NCI-H2227 (cell line): ENCODE data around the gene USP2.
A peak's percentile ranks its signal among the peaks of the same experiment; 100 is the strongest.

Experiments used
- DNase-seq: peaks from one replicate; lab custom pipeline; 2025; ENCODE audit not compliant: unreplicated experiment; lab: John Stamatoyannopoulos, UW

The USP2 gene

GRCh38 chr11:119366690-119367620 is 14.5 kb downstream of the USP2 start:
- no peak for DNase-seq

DNA sequence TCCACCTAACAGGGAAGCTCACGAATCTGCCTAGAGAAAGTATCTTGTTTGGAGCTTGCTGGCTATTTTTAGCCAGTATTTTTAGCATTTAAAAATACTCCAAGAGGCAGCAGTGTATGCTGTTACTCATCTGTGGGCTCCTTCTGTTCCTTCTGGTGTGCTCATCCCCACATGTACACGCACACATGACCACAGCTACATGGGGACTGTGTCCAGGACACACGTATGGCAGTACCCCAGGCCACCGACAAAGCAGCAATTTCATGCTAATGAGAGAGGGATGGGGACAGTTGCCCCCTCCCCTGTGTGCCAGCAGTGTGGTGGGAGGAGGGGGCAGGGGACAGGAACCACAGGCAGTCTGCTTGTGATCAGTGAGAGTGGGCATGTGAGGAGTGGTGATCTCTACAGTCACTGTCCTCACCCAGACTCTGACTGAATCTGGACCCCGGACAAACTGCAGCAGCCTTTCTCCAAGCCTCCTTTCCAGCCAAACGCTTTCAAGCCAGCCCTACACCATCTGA is 16.4 kb downstream of the USP2 start:
- DNase-seq = no peak

GRCh38 chr11:119363851-119364590 is 17.5 kb downstream of the USP2 start:
- peak; percentile 67 for DNase-seq

DNA sequence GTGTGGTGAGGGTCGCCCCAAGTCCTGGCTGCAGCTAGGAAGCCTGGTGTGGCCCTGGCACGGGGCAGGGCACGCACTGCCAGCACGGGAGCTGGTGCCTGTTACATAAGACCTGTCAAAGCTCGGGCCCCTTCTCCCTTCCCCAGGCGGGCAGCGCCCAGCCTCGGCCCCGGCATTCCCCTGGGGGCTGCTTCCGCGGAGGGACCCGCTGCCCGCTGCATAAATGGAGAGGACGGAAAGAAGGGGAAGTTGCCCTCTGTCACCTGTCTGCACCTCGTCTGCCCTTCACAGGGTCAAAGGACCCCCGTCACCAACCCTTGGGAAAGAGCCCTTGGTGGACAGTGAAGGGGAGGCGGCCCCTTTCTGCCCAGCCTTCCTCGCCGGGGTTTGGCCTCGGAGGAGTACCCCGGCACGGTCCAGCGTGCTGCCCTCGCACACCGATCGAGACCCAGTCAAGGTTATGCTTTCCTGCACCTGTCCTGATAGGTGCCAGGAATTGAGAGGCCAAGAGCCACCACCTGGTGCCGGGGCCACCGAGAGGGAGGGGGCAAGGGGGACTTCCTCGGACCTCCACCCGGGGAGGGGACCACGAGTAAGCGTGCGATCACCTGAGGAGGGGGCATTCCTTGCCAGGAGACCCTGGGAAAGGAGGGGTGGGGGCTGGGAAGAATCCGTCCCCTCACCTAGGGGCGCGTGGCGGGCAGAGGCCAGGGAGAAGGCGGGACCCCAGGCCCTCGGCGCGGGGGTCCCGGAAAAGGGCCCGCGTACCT is 18.2 kb downstream of the USP2 start:
- DNase-seq = no peak

DNA sequence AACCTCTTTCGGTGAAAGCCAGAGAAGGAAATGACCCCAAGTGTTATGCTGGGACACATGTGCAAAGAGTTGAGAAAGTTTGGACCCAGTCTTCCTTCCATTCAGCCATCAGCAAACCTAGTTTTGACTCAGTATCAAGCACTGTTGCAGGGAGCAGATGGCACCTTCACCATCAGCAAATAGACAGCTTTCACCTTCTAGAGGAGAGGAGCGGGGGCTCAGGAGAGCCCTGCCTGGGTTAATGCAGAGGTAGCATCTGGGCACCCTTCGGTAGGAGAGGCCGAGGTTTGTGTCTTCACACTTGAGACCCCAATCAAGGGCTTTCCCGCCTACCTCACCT is 18.8 kb downstream of the USP2 start:
- DNase-seq = no peak

- DNase-seq = no peak
Measured at GRCh38 chr11:119361941-119362725, 19.4 kb downstream of the USP2 start.

DNA sequence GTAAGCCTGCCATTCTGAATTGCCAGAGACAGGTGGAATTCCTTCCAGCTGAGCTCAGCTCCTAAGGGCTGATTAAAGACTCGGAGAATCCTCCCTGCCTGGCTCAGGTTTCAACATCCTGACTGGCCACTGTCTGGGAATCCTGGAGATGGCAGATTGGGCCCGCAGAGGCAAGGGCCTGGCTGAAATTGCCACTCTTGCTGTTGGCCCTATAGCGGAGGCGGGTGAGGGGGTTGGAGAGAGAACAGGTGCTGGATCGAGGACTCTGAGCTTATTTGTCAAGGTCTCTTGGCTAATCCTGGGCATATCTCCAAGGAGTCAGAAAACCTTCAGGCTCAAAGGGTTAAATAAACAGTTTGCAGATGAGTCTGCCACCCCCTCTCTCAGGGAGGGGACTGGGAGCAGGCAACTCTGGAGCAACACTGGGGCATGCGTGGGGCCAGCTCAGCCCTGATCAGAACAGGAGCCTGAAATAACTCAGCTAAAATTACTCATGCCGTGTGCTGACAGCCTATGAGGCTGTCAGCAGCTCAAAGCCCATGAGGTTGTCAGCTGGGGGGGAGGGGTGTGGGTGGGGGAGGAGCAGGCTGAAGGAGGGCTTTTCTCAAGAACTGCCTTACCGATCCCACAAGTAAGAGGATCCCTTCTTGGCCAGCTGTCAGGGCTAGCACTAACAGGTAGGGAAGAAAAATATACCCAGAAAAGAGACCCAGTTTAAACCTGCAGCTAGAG is 20.3 kb downstream of the USP2 start:
- peak; percentile 43 for DNase-seq

GRCh38 chr11:119359365-119360214 is 21.9 kb downstream of the USP2 start:
- no peak for DNase-seq

DNA sequence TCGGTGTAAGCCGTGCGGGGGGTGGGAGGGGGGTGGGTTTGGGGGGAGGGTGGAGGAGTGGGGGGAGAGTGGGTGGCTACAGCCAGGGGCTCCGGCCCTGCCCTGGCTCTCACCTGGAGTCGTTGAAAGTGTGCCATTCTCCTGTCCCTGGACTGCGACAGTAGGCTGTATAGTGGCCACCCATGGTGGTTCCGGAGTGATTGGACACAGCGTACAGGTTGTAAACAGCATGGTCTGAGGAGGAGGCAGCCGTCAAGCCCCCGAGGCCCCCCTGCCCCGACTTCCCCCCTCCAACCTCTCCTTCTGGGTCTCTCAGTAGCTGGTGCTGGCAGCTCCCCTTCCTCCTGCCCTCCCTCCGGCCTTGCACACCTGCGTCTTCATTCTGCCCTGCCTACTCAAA is 24.4 kb downstream of the USP2 start:
- no peak for DNase-seq

- DNase-seq = peak; percentile 58
Measured at GRCh38 chr11:119356349-119357031, 25.0 kb downstream of the USP2 start.

DNA sequence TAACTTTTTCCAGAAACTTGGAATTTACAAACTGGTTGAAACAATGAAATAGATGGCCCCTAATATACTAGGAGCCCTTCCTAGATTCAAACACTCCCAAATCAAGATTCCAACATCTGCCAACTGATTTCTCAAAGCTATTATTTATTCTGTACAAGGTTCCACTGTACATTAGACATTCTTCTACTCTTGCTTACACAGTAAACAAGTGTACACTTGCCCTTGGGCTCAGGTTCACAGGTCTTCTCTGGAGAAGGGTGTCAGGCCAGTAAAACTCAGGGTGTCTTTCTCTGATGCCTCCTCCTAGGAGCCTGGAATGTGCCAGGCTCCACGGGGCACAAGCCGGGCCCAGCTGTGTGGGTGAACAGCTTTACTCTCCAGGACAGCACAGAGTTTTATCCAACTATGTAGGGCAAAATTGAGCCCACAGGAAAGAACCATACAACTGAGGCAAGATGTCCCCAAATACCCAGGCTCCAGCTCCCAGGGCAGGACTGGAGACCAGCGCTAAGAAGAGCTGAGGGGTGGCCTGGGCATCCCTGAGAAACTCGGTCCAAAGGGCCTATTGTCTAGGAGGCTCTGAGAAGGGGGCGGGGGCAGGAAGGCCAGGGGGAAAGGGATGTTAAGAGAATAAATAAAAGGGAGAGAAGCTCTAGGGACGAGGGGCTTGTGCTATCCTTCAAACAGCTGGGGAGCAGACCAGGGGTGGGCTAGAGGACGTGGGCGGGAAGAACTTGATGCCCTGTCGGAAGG is 26.2 kb downstream of the USP2 start:
- no peak for DNase-seq

- DNase-seq = peak; percentile 52
Measured at GRCh38 chr11:119352857-119353260, 28.6 kb downstream of the USP2 start.

DNA sequence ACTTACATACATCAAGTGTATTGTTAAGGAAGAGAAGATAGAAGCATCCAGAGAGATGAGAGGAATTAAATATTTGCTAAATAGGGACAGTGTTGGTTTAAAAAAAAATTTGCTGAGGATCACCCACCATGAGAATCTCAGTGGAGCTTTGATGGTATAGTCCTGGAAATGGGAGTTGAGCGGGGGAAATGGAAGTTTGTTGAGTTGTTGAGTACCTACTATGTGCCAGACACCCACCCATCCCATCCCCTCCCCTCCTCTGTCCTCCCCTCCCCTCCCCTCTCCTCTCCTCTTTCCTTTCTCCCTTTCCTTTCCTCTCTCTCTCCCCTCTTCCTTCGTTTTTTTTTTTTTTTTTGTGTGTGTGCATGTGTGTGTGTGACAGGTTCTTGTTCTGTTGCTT is 30.3 kb downstream of the USP2 start:
- DNase-seq = no peak

GRCh38 chr11:119350302-119350701 is 31.2 kb downstream of the USP2 start:
- DNase-seq = no peak

- no peak for DNase-seq
Measured at GRCh38 chr11:119347940-119348605, 33.4 kb downstream of the USP2 start.

DNA sequence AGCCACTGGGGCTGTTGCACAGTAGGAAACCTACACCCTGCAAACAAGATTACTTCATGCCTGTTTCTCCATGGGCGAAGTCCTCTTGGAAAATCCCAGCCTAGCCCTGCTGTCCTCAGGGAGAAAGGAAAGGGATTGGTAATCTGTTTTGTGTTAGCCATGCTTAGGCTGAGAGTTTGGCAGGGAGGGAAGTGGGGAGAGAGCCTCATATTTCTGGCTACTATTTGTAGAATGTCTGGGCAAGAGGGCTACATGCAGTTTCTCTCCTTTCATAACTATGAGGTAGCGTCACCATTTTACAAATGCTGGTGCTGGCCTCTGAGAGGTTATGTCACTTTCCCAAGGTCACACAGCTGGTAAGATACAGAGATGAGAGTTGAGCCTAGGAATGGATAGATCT is 34.2 kb downstream of the USP2 start:
- DNase-seq = no peak

DNA sequence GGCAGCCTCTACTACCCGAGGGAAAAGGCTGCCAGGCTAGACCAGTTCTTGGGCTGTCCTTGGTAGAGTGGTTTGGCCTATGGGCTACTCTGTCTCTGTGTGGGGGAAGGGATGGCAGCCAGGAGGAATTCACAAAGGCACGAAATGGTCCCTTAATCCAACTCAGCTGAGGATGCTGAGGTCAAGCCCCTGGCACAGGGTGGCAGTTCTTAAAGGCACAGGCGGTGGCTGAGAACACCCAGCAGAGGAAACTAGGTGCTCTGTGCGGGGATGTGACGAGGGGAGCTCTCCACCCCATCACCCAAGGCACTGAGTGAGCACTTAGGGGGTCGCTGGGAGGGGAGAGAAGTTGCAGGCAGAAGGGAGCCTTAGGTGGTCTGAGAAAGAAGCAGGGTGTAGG is 34.9 kb downstream of the USP2 start, which contains the start of gene MFRP:
MFRP (minus strand) TSS at position 101 of the 400 bp plus-strand sequence. CDS start 192 bp downstream, outside the sequence.
- DNase-seq = no peak
